Astrocyte of the spinal cord (primary cell): ENCODE results near the gene KLHL42.

Source experiments
- DNase-seq: peaks from one replicate; pipeline ENCODE4 v3.0.0; 2011; ENCODE audit warnings: low read depth, low spot score
- H3K4me3 ChIP-seq: 2 replicates; pipeline ENCODE4 v1.5.1; 2011; ENCODE audit warnings: low read depth, mild to moderate bottlenecking, low read length, moderate library complexity
- in situ Hi-C: cut with HindIII; loops from 2 replicates; pipeline ENCODE4 v1.10.0; 2017; ENCODE audit warnings: low sequenced_read_pairs
- TF ChIP-seq, protein P1 (sequence below): IDR thresholded peaks from 2 replicates; pipeline ENCODE4 v1.5.1; 2012; ENCODE audit warnings: low read depth, mild to moderate bottlenecking, low read length, inconsistent platforms

Gene KLHL42

DNA sequence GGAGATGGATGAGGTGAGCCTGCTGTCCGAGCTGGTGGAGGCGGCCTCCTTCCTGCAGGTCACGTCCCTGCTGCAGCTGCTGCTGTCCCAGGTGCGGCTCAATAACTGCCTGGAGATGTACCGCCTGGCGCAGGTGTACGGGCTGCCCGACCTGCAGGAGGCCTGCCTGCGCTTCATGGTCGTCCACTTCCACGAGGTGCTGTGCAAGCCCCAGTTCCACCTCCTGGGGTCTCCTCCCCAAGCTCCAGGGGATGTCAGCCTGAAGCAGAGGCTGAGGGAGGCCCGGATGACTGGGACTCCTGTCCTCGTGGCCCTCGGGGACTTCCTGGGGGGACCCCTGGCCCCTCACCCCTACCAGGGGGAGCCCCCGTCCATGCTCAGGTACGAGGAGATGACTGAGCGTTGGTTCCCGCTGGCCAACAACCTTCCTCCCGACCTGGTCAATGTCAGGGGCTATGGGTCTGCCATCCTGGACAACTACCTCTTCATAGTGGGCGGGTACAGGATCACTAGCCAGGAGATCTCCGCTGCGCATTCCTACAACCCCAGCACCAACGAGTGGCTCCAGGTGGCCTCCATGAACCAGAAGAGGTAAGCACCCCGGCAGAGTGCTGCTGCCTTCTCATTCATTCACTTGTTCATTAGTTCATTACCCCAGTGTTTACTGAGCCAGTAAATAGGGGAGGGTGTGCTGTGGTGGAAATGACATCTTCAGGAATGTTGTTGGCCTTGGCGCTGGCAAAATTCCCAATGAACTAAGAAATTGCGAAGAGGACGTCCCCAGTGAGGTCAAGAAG lies 777 bp downstream of the KLHL42 start:
- TF ChIP-seq, protein P1, sequence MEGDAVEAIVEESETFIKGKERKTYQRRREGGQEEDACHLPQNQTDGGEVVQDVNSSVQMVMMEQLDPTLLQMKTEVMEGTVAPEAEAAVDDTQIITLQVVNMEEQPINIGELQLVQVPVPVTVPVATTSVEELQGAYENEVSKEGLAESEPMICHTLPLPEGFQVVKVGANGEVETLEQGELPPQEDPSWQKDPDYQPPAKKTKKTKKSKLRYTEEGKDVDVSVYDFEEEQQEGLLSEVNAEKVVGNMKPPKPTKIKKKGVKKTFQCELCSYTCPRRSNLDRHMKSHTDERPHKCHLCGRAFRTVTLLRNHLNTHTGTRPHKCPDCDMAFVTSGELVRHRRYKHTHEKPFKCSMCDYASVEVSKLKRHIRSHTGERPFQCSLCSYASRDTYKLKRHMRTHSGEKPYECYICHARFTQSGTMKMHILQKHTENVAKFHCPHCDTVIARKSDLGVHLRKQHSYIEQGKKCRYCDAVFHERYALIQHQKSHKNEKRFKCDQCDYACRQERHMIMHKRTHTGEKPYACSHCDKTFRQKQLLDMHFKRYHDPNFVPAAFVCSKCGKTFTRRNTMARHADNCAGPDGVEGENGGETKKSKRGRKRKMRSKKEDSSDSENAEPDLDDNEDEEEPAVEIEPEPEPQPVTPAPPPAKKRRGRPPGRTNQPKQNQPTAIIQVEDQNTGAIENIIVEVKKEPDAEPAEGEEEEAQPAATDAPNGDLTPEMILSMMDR = no peak
- DNase-seq = peak; percentile 29
- H3K4me3 ChIP-seq = peak overlapping the region; percentile 78
- in situ Hi-C loops = no loop called here

DNA sequence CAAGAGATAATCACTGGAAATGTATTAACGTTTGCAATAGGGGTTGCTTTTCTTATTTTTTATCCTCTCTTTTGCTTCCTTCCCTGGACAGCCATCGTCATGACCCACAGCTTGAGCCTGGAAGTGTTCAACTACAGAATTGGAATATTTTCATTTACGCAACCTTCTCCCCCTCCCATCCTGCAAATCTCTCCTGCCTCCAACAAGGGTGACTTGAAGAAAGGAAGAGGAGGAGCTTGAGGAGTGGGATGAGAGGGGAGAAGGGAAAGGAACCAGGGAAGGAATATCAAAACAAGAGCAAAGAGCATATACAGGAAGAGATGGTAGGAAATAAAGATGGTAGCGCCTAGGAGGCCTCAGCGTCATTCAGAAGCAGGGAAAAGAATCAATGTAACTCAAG lies 1.6 kb downstream of the KLHL42 start:
- in situ Hi-C loops = no loop called here
- peak; percentile 27 for DNase-seq
- H3K4me3 ChIP-seq = peak overlapping the region; percentile 78
- TF ChIP-seq, protein P1 = no peak

DNA sequence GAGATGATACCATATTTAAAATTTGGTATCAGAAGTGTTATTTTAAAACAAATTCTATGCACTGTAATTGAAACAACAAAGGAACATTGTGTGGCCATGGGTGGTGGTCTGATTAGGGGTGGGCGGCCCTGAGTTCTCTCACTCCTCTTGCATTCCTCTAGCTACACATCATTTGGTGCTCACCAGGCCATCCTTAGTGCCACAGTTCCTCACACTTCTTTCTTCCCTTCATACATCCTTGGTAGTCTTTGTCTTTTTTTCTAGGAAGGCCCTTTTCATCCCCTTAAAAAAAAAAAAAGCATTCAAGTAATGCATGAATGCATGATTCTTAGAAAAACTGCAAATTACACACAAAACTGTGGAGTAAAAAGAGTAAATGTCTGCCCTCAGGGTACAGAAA lies 2.4 kb downstream of the KLHL42 start:
- TF ChIP-seq, protein P1 = no peak
- in situ Hi-C loops = no loop called here
- no peak overlapping the region for H3K4me3 ChIP-seq
- no peak for DNase-seq

DNA sequence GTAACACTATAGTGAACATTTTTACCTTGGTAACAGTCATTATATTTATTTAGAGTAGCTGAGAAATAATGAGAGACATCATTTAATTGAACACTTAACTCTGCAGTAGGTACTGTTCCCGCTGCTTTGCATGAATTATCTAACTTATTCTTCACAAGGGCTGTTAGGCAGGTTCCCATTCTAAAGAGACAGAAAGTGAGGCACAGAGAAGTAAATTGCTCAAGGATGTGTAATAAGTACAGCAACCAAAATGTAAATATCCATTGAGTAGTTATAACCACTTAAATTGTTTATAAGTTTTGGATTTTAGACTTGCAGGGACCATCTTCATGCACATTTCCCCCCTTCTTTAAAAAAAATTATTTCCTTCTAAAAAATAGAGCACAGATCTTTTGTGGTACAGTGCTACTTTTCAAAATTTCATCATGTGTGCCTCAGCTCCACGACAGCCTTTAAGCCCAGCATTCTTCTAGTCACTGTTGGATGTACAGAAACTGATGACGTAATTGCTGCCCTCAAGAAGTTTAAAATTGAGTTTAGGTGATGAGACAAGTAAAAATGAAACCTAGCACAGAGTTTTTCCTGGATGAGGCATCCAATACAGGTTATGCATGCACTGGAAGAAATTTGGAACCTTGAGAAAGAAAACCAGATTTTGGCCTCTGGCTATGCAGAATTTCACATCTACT lies 6.0 kb downstream of the KLHL42 start:
- in situ Hi-C loops = no loop called here
- TF ChIP-seq, protein P1 = no peak
- H3K4me3 ChIP-seq = no peak overlapping the region
- peak; percentile 73 for DNase-seq

DNA sequence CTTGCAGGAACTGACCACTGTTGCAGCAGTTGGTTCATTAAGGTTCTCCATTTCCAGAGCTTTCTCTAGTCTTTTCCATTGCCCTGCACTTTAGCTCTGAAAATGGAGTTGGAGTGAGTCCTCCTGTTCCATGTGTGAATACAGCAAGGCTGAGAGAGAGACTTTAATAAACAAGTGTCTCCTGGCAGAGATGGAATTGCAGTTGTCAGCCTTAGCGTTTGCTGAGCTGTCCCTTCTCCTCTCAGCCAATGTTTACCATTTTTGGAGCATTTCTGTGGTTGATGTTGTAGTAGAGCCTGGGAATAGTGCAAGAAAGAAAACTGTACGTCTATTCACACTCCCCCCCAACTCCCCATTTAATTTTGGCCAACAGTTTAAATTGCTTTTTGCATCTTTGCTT lies 7.5 kb downstream of the KLHL42 start:
- in situ Hi-C loops = no loop called here
- H3K4me3 ChIP-seq = no peak overlapping the region
- TF ChIP-seq, protein P1 = no peak
- no peak for DNase-seq

DNA sequence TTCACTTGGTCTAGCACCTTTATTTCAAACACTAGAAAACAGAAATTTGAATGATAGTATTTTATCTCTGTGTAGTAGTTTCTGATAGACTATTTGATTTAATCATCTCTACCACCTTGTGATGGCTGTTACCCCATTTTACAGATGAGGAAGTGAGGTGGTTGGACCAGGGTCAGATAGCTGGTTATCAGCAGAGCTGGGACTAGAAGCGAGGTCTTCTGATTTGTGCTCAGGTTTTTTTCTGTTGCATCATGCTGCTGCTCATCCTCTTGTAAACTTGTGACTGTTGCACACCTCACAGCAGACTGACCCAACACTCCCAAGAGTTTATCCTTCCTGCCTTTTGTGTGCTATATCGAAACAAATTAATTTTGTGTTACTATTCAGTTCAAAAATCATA lies 10.1 kb downstream of the KLHL42 start:
- H3K4me3 ChIP-seq = no peak overlapping the region
- no peak for DNase-seq
- TF ChIP-seq, protein P1 = no peak
- in situ Hi-C loops = no loop called here
